ENCODE measurements around the gene CCNI2.

The CCNI2 gene

DNA sequence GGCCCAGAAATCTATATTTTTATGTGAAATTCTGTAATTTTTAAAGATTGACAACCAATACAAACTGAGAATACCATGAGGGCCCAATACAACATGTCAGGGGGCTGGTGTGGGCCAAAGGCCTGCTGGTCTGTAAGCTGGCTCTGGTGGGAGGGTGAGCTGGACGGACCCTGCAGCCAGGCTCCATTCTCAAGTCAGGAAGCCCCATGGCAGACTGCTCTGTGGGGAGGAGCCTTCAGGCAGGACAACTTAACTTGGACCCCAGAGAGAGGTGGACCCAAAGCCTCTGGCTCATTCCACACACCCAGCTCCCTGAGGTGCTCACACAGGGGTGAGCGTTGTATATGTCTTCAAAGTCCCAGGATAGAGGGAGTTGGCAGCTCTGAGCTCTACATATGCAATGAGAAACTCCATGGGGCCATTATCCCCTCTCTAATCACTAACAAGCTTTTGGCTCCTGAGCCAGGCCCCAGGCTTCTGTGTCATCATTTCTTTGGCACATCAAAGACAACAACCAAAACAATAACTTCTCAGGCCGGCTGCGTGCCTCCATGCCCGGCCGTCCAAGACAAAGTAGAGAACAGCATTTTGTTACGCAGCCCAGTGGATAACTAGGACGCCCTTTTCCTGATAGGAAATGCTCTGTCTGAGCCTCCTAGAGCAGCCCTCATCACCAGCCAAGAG lies 23.4 kb downstream of the CCNI2 start:
- TF ChIP-seq, protein P1, sequence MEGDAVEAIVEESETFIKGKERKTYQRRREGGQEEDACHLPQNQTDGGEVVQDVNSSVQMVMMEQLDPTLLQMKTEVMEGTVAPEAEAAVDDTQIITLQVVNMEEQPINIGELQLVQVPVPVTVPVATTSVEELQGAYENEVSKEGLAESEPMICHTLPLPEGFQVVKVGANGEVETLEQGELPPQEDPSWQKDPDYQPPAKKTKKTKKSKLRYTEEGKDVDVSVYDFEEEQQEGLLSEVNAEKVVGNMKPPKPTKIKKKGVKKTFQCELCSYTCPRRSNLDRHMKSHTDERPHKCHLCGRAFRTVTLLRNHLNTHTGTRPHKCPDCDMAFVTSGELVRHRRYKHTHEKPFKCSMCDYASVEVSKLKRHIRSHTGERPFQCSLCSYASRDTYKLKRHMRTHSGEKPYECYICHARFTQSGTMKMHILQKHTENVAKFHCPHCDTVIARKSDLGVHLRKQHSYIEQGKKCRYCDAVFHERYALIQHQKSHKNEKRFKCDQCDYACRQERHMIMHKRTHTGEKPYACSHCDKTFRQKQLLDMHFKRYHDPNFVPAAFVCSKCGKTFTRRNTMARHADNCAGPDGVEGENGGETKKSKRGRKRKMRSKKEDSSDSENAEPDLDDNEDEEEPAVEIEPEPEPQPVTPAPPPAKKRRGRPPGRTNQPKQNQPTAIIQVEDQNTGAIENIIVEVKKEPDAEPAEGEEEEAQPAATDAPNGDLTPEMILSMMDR (IDR thresholded peaks at IDR 0.05; ENCODE audit: unreplicated experiment in 3 of 3): no peak
- Mint-ChIP-seq H3K9me3 (no peaks in the 10 kb centered on the region), H3K4me3 (no peak overlapping the region), H3K27ac (peak overlapping the region; percentile 59 to 83 (median 63)), H3K4me1 (peaks cover 41% of the 10 kb centered on the region), H3K27me3 (ENCODE audit: low read depth) (no peaks in the 10 kb centered on the region), H3K36me3 (ENCODE audit: low read depth) (no peaks in the 10 kb centered on the region)

DNA sequence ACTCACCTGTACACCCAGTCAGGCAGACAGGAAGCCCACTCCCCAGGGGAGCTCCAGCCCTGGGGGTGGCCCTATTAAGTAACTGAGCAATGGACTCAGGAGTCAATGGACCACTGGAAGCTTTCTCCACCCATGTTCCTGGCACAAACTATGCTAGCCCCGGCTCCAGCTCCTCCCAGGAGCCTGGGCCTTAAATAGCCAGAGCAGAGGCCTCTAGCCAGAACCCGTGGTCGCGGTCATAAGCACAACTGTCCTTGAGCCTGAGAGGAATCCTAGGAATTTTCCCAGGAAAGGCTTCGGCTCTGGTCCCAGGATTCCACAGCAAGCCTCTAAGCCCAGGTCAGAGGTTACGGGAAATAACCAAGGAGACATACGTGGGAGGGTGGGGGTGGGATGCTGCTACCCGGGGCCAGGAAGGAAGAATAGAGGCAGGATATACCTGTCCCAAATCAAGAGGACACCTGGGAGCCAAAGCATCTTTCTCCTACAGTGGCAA lies 24.3 kb downstream of the CCNI2 start:
- no peaks in the 10 kb centered on the region for H3K27me3 Mint-ChIP-seq (ENCODE audit: low read depth)
- TF ChIP-seq, protein P1 (IDR thresholded peaks at IDR 0.05; ENCODE audit: unreplicated experiment in 3 of 3): no peak
- no peaks in the 10 kb centered on the region for H3K9me3 Mint-ChIP-seq
- peaks cover 48% of the 10 kb centered on the region for H3K4me1 Mint-ChIP-seq
- peak overlapping the region; percentile 59 to 83 (median 63) for H3K27ac Mint-ChIP-seq
- H3K4me3 Mint-ChIP-seq: no peak overlapping the region
- H3K36me3 Mint-ChIP-seq (ENCODE audit: low read depth): no peaks in the 10 kb centered on the region

DNA sequence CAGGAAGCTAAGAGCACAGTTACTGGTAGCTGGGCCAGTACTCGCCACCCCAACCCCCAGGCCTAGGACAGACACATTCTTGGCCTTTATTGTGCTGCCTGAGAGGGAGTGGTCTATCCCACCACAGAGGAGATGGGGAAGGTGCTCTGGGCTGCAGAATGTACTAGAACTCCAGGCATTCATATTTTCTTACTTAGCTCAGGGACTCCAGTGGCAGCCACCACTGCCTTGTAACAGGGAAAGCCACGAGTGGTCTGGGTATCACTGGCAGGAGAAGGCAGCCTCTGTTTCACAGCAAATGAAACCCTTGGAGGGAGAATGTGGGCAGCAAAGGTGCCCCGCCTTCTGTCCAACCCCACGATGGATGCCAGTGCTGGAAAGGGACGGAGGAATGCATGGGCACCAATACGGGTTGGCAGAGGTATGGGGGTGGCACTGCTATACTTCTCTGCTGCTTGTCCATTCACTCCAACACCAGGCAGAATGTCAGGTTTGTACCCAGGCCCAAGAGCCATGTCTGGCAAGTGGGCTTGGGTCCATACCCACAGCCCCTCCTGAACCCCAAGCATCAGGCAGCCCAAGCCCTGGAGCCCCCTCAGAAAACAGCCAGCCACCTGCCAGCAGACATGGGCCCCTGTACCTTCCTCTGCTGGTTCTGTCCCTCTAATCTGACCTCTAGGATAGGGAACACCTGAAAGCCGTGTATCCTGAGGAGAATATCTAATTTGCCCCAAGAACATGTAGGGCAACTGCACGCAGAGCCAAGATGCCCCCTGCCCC lies 25.3 kb downstream of the CCNI2 start:
- H3K4me1 Mint-ChIP-seq: peaks cover 42% of the 10 kb centered on the region
- peak overlapping the region in 2 of 3 experiments; percentile 41 to 45 for H3K4me3 Mint-ChIP-seq
- H3K9me3 Mint-ChIP-seq: no peaks in the 10 kb centered on the region
- H3K27ac Mint-ChIP-seq: peak overlapping the region; percentile 48 to 63 (median 56)
- no peaks in the 10 kb centered on the region for H3K36me3 Mint-ChIP-seq (ENCODE audit: low read depth)
- TF ChIP-seq, protein P1 (IDR thresholded peaks at IDR 0.05; ENCODE audit: unreplicated experiment in 3 of 3): no peak
- H3K27me3 Mint-ChIP-seq (ENCODE audit: low read depth): no peaks in the 10 kb centered on the region

DNA sequence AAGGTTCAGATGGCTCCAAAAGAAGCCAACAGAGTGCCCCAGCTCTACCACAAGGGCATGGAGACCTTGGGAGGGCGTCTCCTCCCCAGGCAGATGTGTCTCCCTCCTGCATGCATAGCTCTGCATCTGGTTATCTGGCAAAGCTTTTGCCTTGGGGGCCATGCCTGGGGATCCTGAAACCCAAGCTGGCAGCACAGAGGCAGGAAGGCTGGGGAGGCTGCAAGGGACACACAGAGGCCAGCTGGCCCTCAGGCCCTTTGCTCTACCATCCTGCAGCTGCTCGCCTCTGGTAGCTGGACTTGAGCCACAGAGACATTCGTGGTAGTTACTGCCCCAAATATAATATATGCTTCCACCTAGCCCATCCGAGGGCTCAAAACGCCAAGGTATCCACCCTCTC lies 25.9 kb downstream of the CCNI2 start:
- no peaks in the 10 kb centered on the region for H3K9me3 Mint-ChIP-seq
- H3K4me3 Mint-ChIP-seq: no peak overlapping the region
- TF ChIP-seq, protein P1 (IDR thresholded peaks at IDR 0.05; ENCODE audit: unreplicated experiment in 3 of 3): no peak
- H3K27ac Mint-ChIP-seq: peak overlapping the region in 1 of 3 experiments; percentile 21
- H3K27me3 Mint-ChIP-seq (ENCODE audit: low read depth): peaks cover 4% of the 10 kb centered on the region
- H3K36me3 Mint-ChIP-seq (ENCODE audit: low read depth): no peaks in the 10 kb centered on the region
- H3K4me1 Mint-ChIP-seq: peaks cover 38% of the 10 kb centered on the region

DNA sequence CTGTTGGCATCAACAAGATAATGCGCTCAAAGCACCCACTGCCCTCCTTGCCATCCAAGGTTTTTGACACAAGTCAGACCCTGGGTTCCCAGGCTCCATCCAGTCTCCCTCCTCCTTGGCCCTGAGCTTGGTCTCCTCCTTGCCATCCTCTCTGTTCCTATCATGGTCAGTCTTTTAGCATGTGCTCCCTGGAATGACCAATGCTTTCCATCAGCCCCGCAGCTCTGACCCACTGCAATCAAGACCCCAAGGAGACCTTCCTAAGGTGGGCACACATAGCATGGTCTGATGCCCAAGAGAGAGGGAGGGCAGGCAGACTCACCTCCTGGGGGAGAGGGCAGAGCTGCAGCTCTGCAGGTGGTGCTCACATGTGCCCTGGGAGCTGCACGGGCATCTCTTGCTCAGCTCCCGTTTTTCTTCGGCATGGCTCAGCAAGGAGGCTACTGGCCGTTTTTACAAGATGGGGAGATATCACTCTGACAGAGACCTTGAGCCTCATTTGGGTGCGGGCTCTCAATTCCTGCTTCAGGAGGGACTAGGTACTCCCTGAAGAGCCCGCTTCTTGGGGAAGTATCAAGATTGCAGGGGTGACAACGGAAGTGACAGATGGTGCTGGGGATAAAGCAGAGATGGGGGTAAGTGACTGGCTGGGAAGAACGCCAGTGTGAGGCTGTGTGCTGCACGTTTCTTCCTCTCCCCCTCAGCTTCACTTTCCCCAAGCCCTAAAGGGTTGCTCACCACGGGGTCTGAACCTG lies 26.6 kb downstream of the CCNI2 start:
- Mint-ChIP-seq H3K4me1 (peaks cover 42% of the 10 kb centered on the region), H3K36me3 (ENCODE audit: low read depth) (no peaks in the 10 kb centered on the region), H3K27ac (peak overlapping the region in 1 of 3 experiments; percentile 21), H3K4me3 (peak overlapping the region; percentile 16 to 69 (median 53)), H3K9me3 (no peaks in the 10 kb centered on the region), H3K27me3 (ENCODE audit: low read depth) (peaks cover 7% of the 10 kb centered on the region)
- TF ChIP-seq, protein P1 (IDR thresholded peaks at IDR 0.05; ENCODE audit: unreplicated experiment in 3 of 3): no peak

Data from nephron (organoid).